Astrocyte (in vitro differentiated cells and primary cell): Measurements from ENCODE around the gene NR2C2. TPM values are rescaled to one million over a fixed set of nuclear protein-coding genes. Genes with fewer than 3 reads are reported as not detected.

Experiments used
- DNase-seq: peaks from one replicate; pipeline ENCODE4 v3.0.0-alpha.2; 2010; ENCODE audit warnings: low read depth
- FAIRE-seq: peaks from 2 replicates; lab custom pipeline; 2011; peaks lifted over from hg19 to GRCh38; lab: Jason Lieb, UNC
- H2AFZ ChIP-seq: 2 replicates; pipeline ENCODE4 v1.6.0; 2012; ENCODE audit warnings: low read depth, low read length, inconsistent platforms
- H3K27ac ChIP-seq: 2 replicates; pipeline ENCODE4 v1.5.1; 2011; ENCODE audit warnings: low read depth, low read length, inconsistent platforms
- H3K27me3 ChIP-seq: 2 replicates; pipeline ENCODE4 v1.6.0; 2011; ENCODE audit warnings: low read length, inconsistent platforms; ENCODE audit not compliant: insufficient read depth
- H3K36me3 ChIP-seq: 2 replicates; pipeline ENCODE4 v1.5.1; 2011; ENCODE audit warnings: low read length, inconsistent platforms; ENCODE audit not compliant: insufficient read depth
- H3K4me1 ChIP-seq: 2 replicates; pipeline ENCODE4 v1.5.1; 2011; ENCODE audit warnings: low read length, inconsistent platforms; ENCODE audit not compliant: insufficient read depth
- H3K4me2 ChIP-seq: 2 replicates; pipeline ENCODE4 v1.6.0; 2012; ENCODE audit warnings: low read length, inconsistent platforms
- H3K4me3 ChIP-seq: 2 replicates; pipeline ENCODE4 v1.5.1; 2011; ENCODE audit warnings: low read depth, mild to moderate bottlenecking, low read length, inconsistent platforms; ENCODE audit not compliant: insufficient read depth
- H3K79me2 ChIP-seq: 2 replicates; pipeline ENCODE4 v1.6.0; 2012; ENCODE audit warnings: mild to moderate bottlenecking, low read length, inconsistent platforms; ENCODE audit not compliant: insufficient read depth
- H3K9ac ChIP-seq: 2 replicates; pipeline ENCODE4 v1.6.0; 2012; ENCODE audit warnings: mild to moderate bottlenecking, low read length, inconsistent platforms
- H3K9me3 ChIP-seq: 2 replicates; pipeline ENCODE4 v1.5.1; 2012; ENCODE audit warnings: low read depth, mild to moderate bottlenecking, low read length, inconsistent platforms; ENCODE audit not compliant: insufficient read depth
- H4K20me1 ChIP-seq: 2 replicates; pipeline ENCODE4 v1.6.0; 2012; ENCODE audit warnings: low read length, inconsistent platforms; ENCODE audit not compliant: insufficient read depth
- H3K27ac Mint-ChIP-seq: one replicate; pipeline ENCODE4 v1.8.0; 2021; ENCODE audit warnings: mild to moderate bottlenecking, mixed read lengths; ENCODE audit not compliant: unreplicated experiment
- H3K27me3 Mint-ChIP-seq: one replicate; pipeline ENCODE4 v1.8.0; 2021; ENCODE audit warnings: low read depth, mixed read lengths; ENCODE audit not compliant: unreplicated experiment
- H3K36me3 Mint-ChIP-seq: one replicate; pipeline ENCODE4 v1.8.0; 2021; ENCODE audit warnings: low read depth, mixed read lengths; ENCODE audit not compliant: unreplicated experiment
- H3K4me1 Mint-ChIP-seq: one replicate; pipeline ENCODE4 v1.8.0; 2021; ENCODE audit warnings: low read depth, mixed read lengths; ENCODE audit not compliant: unreplicated experiment
- H3K4me3 Mint-ChIP-seq: one replicate; pipeline ENCODE4 v1.8.0; 2021; ENCODE audit warnings: mild to moderate bottlenecking, moderate library complexity, mixed read lengths; ENCODE audit not compliant: unreplicated experiment
- H3K9me3 Mint-ChIP-seq: one replicate; pipeline ENCODE4 v1.8.0; 2021; ENCODE audit warnings: mild to moderate bottlenecking, mixed read lengths; ENCODE audit not compliant: unreplicated experiment
- EZH2 ChIP-seq: IDR thresholded peaks from 2 replicates; pipeline ENCODE4 v1.6.1; 2012; ENCODE audit warnings: mild to moderate bottlenecking, low read length, inconsistent platforms; ENCODE audit not compliant: insufficient read depth
- total RNA-seq: library from RNA; stranded (reverse); gene quantifications from 2 replicates; pipeline ENCODE4 v1.2.1, GENCODE V29; 2021
- TF ChIP-seq, protein P1 (sequence below): IDR thresholded peaks from 2 replicates; pipeline ENCODE4 v1.5.1; 2011; ENCODE audit warnings: low read depth, mild to moderate bottlenecking, inconsistent platforms, low read length, moderate library complexity; ENCODE audit not compliant: insufficient read depth

The NR2C2 gene
- total RNA-seq, 1 donor from 2014 or later, result 36.3 TPM

DNA sequence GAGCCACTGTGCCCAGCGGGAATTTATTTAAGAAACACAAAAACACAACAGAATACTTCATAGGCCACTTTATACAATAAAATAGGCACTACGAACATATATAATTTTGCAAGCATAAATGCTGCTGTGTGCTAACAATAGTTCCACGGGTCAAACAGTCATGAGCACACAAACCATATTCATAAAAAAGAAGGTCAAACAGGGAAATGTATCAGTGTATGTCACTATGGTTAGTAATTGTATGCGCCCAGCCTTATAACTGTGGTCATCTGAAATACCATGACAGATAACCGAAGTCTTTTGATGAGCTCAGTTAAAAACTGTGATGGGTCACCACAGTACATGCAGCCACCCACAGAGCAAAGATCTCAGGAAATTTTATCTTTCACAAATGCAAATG is 38.1 kb upstream of the NR2C2 start:
- Histone ChIP-seq H3K4me1 (no peaks in the 10 kb centered on the region), H3K9ac (no peak overlapping the region), H3K79me2 (no peaks in the 10 kb centered on the region), H4K20me1 (no peaks in the 10 kb centered on the region), H3K4me3 (no peak overlapping the region), H3K36me3 (no peaks in the 10 kb centered on the region), H2AFZ (no peak overlapping the region), H3K27me3 (no peaks in the 10 kb centered on the region), H3K27ac (no peak overlapping the region), H3K4me2 (no peak overlapping the region), H3K9me3 (peaks cover 2% of the 10 kb centered on the region)
- H3K4me1 Mint-ChIP-seq, result no peaks in the 10 kb centered on the region
- H3K9me3 Mint-ChIP-seq, result peaks cover 11% of the 10 kb centered on the region
- no peak overlapping the region for H3K4me3 Mint-ChIP-seq
- H3K36me3 Mint-ChIP-seq, result peaks cover 7% of the 10 kb centered on the region
- DNase-seq (no peak), FAIRE-seq (no peak)
- H3K27ac Mint-ChIP-seq, result no peak overlapping the region
- TF ChIP-seq, protein P1, sequence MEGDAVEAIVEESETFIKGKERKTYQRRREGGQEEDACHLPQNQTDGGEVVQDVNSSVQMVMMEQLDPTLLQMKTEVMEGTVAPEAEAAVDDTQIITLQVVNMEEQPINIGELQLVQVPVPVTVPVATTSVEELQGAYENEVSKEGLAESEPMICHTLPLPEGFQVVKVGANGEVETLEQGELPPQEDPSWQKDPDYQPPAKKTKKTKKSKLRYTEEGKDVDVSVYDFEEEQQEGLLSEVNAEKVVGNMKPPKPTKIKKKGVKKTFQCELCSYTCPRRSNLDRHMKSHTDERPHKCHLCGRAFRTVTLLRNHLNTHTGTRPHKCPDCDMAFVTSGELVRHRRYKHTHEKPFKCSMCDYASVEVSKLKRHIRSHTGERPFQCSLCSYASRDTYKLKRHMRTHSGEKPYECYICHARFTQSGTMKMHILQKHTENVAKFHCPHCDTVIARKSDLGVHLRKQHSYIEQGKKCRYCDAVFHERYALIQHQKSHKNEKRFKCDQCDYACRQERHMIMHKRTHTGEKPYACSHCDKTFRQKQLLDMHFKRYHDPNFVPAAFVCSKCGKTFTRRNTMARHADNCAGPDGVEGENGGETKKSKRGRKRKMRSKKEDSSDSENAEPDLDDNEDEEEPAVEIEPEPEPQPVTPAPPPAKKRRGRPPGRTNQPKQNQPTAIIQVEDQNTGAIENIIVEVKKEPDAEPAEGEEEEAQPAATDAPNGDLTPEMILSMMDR, result no peak
- TF ChIP-seq EZH2, result no peak
- peaks cover 18% of the 10 kb centered on the region for H3K27me3 Mint-ChIP-seq

DNA sequence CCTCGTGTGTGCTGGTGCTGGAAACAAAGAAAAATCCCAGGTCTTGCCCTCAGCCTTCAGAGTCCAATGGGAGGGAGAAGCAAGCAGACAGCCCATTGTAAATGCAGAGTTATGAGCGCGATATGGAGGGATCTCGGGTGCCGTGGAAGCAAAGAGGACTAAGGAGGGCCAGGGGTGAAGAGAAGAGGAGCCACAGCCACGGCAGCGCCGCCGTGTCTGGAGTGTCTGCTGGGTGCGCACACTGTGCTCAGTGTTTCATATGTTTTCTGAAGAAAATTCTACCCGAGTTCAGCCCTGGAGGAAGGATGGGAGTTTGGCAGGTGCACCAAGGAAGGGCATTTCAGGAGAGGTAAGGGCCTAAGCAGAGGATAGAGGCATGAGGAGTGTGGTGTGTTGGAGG is 35.7 kb upstream of the NR2C2 start:
- peaks cover 28% of the 10 kb centered on the region for H3K27me3 Mint-ChIP-seq
- Histone ChIP-seq H3K4me1 (no peaks in the 10 kb centered on the region), H3K27me3 (peaks cover 9% of the 10 kb centered on the region), H2AFZ (no peak overlapping the region), H3K36me3 (no peaks in the 10 kb centered on the region), H3K27ac (no peak overlapping the region), H3K79me2 (no peaks in the 10 kb centered on the region), H3K9me3 (no peaks in the 10 kb centered on the region), H3K9ac (no peak overlapping the region), H3K4me3 (no peak overlapping the region), H3K4me2 (no peak overlapping the region), H4K20me1 (no peaks in the 10 kb centered on the region)
- H3K4me3 Mint-ChIP-seq, result no peak overlapping the region
- H3K4me1 Mint-ChIP-seq, result peaks cover 3% of the 10 kb centered on the region
- H3K9me3 Mint-ChIP-seq, result no peaks in the 10 kb centered on the region
- no peak for DNase-seq
- TF ChIP-seq, protein P1, result no peak
- TF ChIP-seq EZH2, result no peak
- no peak overlapping the region for H3K27ac Mint-ChIP-seq
- no peak for FAIRE-seq
- H3K36me3 Mint-ChIP-seq, result peaks cover 2% of the 10 kb centered on the region

DNA sequence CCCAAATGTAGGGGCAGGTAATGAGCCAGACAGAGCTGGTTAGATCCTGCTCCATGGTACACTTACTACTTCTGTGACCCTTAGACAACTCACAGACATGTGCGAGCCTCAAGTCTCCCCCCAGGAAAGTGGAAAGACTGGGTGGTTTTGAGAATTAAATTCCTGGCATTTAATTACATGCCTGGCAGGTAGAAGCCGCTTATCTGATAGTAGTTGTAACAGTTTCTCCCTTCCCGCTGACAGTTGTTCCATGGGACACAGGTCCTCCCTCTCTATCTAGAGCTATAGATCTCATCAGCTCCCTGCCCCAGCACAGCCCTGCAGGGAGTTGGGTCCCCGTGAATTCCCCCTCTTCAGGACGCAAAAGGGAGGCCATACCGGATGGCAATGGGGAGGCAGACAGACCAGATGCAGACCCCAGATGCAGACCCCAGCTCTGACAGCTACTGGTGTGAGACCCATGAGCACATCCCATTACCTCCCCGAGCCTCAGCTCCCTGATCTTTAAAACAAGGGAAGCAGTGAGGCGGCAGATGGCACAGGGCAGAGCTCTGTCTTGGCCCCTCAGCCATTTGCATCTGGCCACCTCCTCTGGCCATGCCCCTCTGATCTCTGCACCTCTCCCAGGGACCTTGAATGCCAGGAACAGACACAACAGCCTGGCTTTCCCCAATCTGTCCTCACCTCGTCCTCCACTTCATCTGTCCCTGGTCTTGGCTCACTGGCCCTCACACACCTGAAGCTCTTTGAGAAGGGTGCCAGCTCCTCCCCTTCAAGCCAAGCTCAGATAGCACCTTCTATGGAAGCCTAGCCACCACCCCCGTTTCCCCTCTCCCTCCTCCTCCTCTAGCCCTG is 34.1 kb upstream of the NR2C2 start:
- FAIRE-seq (no peak), DNase-seq (no peak)
- TF ChIP-seq, protein P1, result no peak
- no peak for TF ChIP-seq EZH2
- Histone ChIP-seq H3K4me2 (no peak overlapping the region), H3K4me3 (no peak overlapping the region), H3K4me1 (no peaks in the 10 kb centered on the region), H4K20me1 (no peaks in the 10 kb centered on the region), H3K9me3 (no peaks in the 10 kb centered on the region), H2AFZ (no peak overlapping the region), H3K27ac (no peak overlapping the region), H3K9ac (no peak overlapping the region), H3K36me3 (no peaks in the 10 kb centered on the region), H3K27me3 (peaks cover 13% of the 10 kb centered on the region), H3K79me2 (no peaks in the 10 kb centered on the region)
- Mint-ChIP-seq H3K27me3 (peaks cover 42% of the 10 kb centered on the region), H3K4me3 (no peak overlapping the region), H3K9me3 (peaks cover 5% of the 10 kb centered on the region), H3K4me1 (peaks cover 3% of the 10 kb centered on the region), H3K36me3 (peaks cover 2% of the 10 kb centered on the region), H3K27ac (no peak overlapping the region)
